ENCODE results near the gene SNX2. TPM values are rescaled to one million over a fixed set of nuclear protein-coding genes. Genes with fewer than 3 reads are reported as not detected.

Gene SNX2
- total and polyA plus RNA-seq, 9 of the 15 experiments (the other 6 are each of a cell fraction or from before 2014, with no cell fraction given): 35.2 to 86.0 (median 58.1) TPM

GRCh38 chr5:122863240-122863639 is 88.4 kb downstream of the SNX2 start:
- Histone ChIP-seq H4K20me1 (replicated peaks; ENCODE audit: control insufficient read depth, insufficient read depth, low read length) (no peaks in the 10 kb centered on the region), H3K4me1 (replicated peaks in 1 of 2; ENCODE audit: control insufficient read depth in 2 of 2, insufficient read depth in 2 of 2, low read length in 2 of 2) (peaks cover 7 to 22% of the 10 kb centered on the region in 2 experiments; a peak in 3 of 5 replicates), H3K9ac (ENCODE audit: insufficient read depth in 1 of 2, low read depth in 2 of 2, low read length in 2 of 2) (no peak overlapping the region), H3K27ac (ENCODE audit: extremely low read depth, low read depth, low read length) (no peak overlapping the region), H3K79me2 (ENCODE audit: control insufficient read depth, insufficient read depth, low read length) (no peaks in the 10 kb centered on the region), H3K4me2 (ENCODE audit: insufficient read depth, low read length) (peak overlapping the region; percentile 23; the same call in 1 of the 2 replicates), H3K36me3 (ENCODE audit: control insufficient read depth, insufficient read depth, low read length) (no peaks in the 10 kb centered on the region), H3K9me1 (ENCODE audit: control insufficient read depth, insufficient read depth, low read length) (no peaks in the 10 kb centered on the region), H3K4me3 (no peak overlapping the region), H3K9me3 (replicated peaks; ENCODE audit: control insufficient read depth, insufficient read depth, low read depth, low read length) (no peaks in the 10 kb centered on the region), H3K27me3 (ENCODE audit: control insufficient read depth in 2 of 2, insufficient read depth in 2 of 2, low read length in 2 of 2) (no peaks in the 10 kb centered on the region), H2AFZ (ENCODE audit: low read depth, low read length) (no peak overlapping the region)
- ChIA-PET POLR2A (interaction anchor here (0.6 to 1.1 kb wide), 2 partner anchors 16 to 69 kb away, joined by 3 read pairs; no protein-coding TSS in a partner anchor), CTCF (ENCODE audit: low intra/inter-chr PET ratio) (no interaction called here)
- peak; percentile 94 for ATAC-seq
- DNase-seq (ENCODE audit: extremely low read depth in 1 of 4, low spot score in 3 of 4): peak; percentile 73 to 80 (median 78)
- 0% methylated on average over 1 of the region's 2 CpGs for WGBS (ENCODE audit: insufficient coverage, low coverage, missing lambda C conversion rate)
- no TSS peak for BruUV-seq (replicated peaks)
- intact Hi-C loops (cut with micrococcal nuclease) (loop anchor here (1.0 kb wide), 1 partner anchor 32 kb away; no protein-coding TSS in a partner anchor), in situ Hi-C loops (cut with MboI) (no loop called here)
- FAIRE-seq: peak; percentile 85
- TF ChIP-seq ILF3 (IDR thresholded peaks at IDR 0.05; ENCODE audit: borderline replicate concordance) (no peak), PRPF4 (IDR thresholded peaks at IDR 0.05; ENCODE audit: insufficient read depth, low read depth, low read length, poor library complexity, severe bottlenecking) (no peak), ZNF316 (IDR thresholded peaks at IDR 0.05) (no peak; the same call in none of the 2 replicates), ZNF449 (CRISPR knock-in tag; IDR thresholded peaks at IDR 0.05) (no peak), HES1 (IDR thresholded peaks at IDR 0.05; ENCODE audit: low read depth) (peak; percentile 68; the same call in 1 of the 2 replicates), ZBTB49 (CRISPR knock-in tag; IDR thresholded peaks at IDR 0.05; ENCODE audit: borderline replicate concordance) (no peak), ZBTB2 (IDR thresholded peaks at IDR 0.05) (peak; percentile 84), ZNF586 (CRISPR knock-in tag; conservative IDR thresholded peaks at IDR 0.05) (no peak), MTA3 (IDR thresholded peaks at IDR 0.05; ENCODE audit: borderline replicate concordance) (peak; percentile 54; the same call in 1 of the 2 replicates), U2AF2 (optimal IDR thresholded peaks at IDR 0.05; ENCODE audit: low read depth, low read length) (no peak), NCOA4 (IDR thresholded peaks at IDR 0.05; ENCODE audit: partially characterized antibody) (peak; percentile 51), CEBPB (tag; IDR thresholded peaks at IDR 0.05) (peak; percentile 90), MNT (conservative IDR thresholded peaks at IDR 0.05) (peak; percentile 1 to 11; a peak in 1 of 4 replicates), TRIM24 (IDR thresholded peaks at IDR 0.05) (peak; percentile 88 to 90), MYNN (IDR thresholded peaks at IDR 0.05) (no peak), MYNN (CRISPR knock-in tag; IDR thresholded peaks at IDR 0.05) (no peak)

All from K562 (cell line).